K562 (cell line): ENCODE data around the gene ANKRD13D. TPM values are rescaled to one million over a fixed set of nuclear protein-coding genes. Genes with fewer than 3 reads are reported as not detected.
A peak's percentile ranks its signal among the peaks of the same experiment; 100 is the strongest.

Source experiments
- CHCHD3 ChIP-seq: fragments of 250-450 bp; sonication (Bioruptor Pico); IDR thresholded peaks from 2 replicates; pipeline ENCODE4 v2.1.2; 2022; ENCODE audit warnings: mild to moderate bottlenecking
- DMBX1 ChIP-seq: fragments of 250-450 bp; sonication (Bioruptor Pico); IDR thresholded peaks from 2 replicates; pipeline ENCODE4 v1.8.0; 2022; ENCODE audit warnings: inconsistent platforms, mild to moderate bottlenecking, moderate library complexity, borderline replicate concordance
- ETV5 ChIP-seq: sonication (generic); formaldehyde crosslinking; IDR thresholded peaks from 2 replicates; pipeline ENCODE4 v1.4.0; 2020; ENCODE audit warnings: low read depth, mild to moderate bottlenecking, missing genetic modification reagents
- RBFOX2 ChIP-seq: fragments of 200-400 bp; formaldehyde crosslinking; IDR thresholded peaks from 2 replicates; pipeline ENCODE4 v1.6.1; 2017; ENCODE audit warnings: low read depth, mild to moderate bottlenecking, low read length, moderate library complexity
- TCF3 ChIP-seq: sonication (generic); formaldehyde crosslinking; IDR thresholded peaks from 2 replicates; pipeline ENCODE4 v1.4.0; 2020; ENCODE audit warnings: mild to moderate bottlenecking, missing genetic modification reagents
- ZFP1 ChIP-seq: fragments of 450-650 bp; formaldehyde crosslinking; IDR thresholded peaks from 2 replicates; pipeline ENCODE4 v1.4.0; 2020; ENCODE audit warnings: mild to moderate bottlenecking, mixed read lengths
- polyA plus RNA-seq, 8 experiments: library from polyadenylated mRNA; depleted of rRNA in 4 of 8; stranded (reverse) in 5 of 8; unstranded in 3 of 8; fragments of >200 nt; fragmentation: Nextera tagmentation in 2 of 8; fragmentation: Illumina TruSeq in 1 of 8; extraction: Ambion mirVana in 2 of 8; extraction: Trizol in 1 of 8; gene quantifications; 2 replicates each; pipeline versions ENCODE4 v1.2.1 to v1.2.3, GENCODE V29; 2011 to 2014; ENCODE audit warnings: inconsistent platforms in 1 of 8, missing spikeins in 1 of 8
- total RNA-seq, 7 experiments: library from RNA; depleted of rRNA in 6 of 7; stranded (reverse); fragments of >200 nt in 6 of 7; fragmentation: Illumina TruSeq in 2 of 7; extraction: Trizol in 2 of 7; gene quantifications; 2 replicates each; pipeline versions ENCODE4 v1.2.1 to v1.2.3, GENCODE V29; 2011 to 2021; ENCODE audit warnings: low replicate concordance in 1 of 7
- TF ChIP-seq, protein P1 (sequence below): fragments of 450-650 bp; IDR thresholded peaks from 2 replicates; pipeline ENCODE4 v1.6.1; 2016; ENCODE audit warnings: low read depth
- TF ChIP-seq, protein P2 (sequence below): fragments of 200-800 bp; sonication (Bioruptor generic); IDR thresholded peaks from 2 replicates; pipeline ENCODE4 v1.6.1; 2017; ENCODE audit warnings: missing genetic modification characterization, missing compliant biosample characterization

The ANKRD13D gene
- total and polyA plus RNA-seq, 9 of the 15 experiments (the other 6 are each of a cell fraction or from before 2014, with no cell fraction given): 0.94 to 40.9 (median 22.4) TPM

DNA sequence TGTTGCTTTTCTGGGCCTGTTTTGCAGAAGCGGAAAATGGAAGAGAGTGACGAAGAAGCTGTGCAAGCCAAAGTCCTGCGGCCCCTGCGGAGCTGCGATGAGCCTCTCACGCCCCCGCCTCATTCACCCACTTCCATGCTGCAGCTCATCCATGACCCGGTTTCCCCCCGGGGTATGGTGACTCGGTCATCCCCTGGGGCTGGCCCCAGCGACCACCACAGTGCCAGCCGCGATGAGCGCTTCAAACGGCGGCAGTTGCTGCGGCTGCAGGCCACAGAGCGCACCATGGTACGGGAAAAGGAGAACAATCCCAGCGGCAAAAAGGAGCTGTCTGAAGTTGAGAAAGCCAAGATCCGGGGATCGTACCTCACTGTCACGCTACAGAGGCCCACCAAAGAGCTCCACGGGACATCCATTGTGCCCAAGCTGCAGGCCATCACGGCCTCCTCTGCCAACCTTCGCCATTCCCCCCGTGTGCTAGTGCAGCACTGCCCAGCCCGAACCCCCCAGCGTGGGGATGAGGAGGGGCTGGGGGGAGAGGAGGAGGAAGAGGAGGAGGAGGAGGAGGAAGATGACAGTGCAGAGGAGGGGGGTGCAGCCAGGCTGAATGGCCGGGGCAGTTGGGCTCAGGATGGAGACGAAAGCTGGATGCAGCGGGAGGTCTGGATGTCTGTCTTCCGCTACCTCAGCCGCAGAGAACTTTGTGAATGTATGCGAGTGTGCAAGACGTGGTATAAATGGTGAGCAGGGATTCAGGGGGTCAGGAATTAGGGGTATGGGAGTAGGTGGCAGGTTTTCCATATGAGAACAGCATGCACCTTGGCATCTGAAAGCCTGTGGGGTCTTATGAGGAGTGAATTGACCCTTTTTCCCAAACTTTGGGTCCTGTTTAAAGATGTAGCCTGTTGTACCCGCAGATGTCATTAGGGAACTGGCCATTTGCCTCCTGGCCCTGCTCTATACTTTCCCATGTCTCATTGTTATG, 38.8 kb upstream of the ANKRD13D start (continued):
- TF ChIP-seq, protein P1, sequence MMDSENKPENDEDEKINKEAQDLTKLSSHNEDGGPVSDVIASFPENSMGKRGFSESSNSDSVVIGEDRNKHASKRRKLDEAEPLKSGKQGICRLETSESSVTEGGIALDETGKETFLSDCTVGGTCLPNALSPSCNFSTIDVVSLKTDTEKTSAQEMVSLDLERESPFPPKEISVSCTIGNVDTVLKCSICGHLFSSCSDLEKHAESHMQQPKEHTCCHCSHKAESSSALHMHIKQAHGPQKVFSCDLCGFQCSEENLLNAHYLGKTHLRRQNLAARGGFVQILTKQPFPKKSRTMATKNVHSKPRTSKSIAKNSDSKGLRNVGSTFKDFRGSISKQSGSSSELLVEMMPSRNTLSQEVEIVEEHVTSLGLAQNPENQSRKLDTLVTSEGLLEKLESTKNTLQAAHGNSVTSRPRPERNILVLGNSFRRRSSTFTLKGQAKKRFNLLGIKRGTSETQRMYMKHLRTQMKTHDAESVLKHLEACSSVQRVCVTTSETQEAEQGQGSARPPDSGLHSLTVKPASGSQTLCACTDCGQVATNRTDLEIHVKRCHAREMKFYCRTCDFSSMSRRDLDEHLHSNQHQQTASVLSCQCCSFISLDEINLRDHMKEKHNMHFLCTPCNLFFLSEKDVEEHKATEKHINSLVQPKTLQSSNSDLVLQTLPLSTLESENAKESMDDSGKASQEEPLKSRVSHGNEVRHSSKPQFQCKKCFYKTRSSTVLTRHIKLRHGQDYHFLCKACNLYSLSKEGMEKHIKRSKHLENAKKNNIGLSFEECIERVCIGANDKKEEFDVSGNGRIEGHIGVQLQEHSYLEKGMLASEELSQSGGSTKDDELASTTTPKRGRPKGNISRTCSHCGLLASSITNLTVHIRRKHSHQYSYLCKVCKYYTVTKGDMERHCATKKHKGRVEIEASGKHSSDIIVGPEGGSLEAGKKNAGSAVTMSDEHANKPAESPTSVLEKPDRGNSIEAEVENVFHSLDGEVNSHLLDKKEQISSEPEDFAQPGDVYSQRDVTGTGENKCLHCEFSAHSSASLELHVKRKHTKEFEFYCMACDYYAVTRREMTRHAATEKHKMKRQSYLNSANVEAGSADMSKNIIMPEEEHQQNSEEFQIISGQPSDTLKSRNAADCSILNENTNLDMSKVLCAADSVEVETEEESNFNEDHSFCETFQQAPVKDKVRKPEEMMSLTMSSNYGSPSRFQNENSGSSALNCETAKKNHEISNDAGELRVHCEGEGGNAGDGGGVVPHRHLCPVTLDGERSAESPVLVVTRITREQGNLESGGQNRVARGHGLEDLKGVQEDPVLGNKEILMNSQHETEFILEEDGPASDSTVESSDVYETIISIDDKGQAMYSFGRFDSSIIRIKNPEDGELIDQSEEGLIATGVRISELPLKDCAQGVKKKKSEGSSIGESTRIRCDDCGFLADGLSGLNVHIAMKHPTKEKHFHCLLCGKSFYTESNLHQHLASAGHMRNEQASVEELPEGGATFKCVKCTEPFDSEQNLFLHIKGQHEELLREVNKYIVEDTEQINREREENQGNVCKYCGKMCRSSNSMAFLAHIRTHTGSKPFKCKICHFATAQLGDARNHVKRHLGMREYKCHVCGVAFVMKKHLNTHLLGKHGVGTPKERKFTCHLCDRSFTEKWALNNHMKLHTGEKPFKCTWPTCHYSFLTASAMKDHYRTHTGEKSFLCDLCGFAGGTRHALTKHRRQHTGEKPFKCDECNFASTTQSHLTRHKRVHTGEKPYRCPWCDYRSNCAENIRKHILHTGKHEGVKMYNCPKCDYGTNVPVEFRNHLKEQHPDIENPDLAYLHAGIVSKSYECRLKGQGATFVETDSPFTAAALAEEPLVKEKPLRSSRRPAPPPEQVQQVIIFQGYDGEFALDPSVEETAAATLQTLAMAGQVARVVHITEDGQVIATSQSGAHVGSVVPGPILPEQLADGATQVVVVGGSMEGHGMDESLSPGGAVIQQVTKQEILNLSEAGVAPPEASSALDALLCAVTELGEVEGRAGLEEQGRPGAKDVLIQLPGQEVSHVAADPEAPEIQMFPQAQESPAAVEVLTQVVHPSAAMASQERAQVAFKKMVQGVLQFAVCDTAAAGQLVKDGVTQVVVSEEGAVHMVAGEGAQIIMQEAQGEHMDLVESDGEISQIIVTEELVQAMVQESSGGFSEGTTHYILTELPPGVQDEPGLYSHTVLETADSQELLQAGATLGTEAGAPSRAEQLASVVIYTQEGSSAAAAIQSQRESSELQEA: no peak
- TF ChIP-seq ETV5 (CRISPR knock-in tag): no peak
- no peak for TF ChIP-seq ZFP1 (CRISPR knock-in tag)
- no peak for TF ChIP-seq CHCHD3 (CRISPR knock-in tag)
- TF ChIP-seq, protein P2, sequence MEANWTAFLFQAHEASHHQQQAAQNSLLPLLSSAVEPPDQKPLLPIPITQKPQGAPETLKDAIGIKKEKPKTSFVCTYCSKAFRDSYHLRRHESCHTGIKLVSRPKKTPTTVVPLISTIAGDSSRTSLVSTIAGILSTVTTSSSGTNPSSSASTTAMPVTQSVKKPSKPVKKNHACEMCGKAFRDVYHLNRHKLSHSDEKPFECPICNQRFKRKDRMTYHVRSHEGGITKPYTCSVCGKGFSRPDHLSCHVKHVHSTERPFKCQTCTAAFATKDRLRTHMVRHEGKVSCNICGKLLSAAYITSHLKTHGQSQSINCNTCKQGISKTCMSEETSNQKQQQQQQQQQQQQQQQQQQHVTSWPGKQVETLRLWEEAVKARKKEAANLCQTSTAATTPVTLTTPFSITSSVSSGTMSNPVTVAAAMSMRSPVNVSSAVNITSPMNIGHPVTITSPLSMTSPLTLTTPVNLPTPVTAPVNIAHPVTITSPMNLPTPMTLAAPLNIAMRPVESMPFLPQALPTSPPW (CRISPR knock-in tag): 0 out of 2 replicates have a peak, but pooled peaks have one; percentile 12
- no peak for TF ChIP-seq TCF3 (CRISPR knock-in tag)
- no peak for TF ChIP-seq DMBX1
- peak; percentile 48 for TF ChIP-seq RBFOX2
